Loucy (cell line): Measurements from ENCODE around the gene GPR82.

Experiments used
- CTCF ChIP-seq: fragments of 200-600 bp; sonication (generic); conservative IDR thresholded peaks from 2 replicates; pipeline ENCODE4 v1.5.1; 2014; ENCODE audit warnings: mild to moderate bottlenecking, antibody characterized with exemption, low read length
- EZH2phosphoT487 ChIP-seq: fragments of 200-600 bp; IDR thresholded peaks from 2 replicates; pipeline ENCODE4 v1.6.1; 2018; ENCODE audit warnings: antibody characterized with exemption, mild to moderate bottlenecking, moderate library complexity, borderline replicate concordance

GRCh38 chrX:41711021-41711667 is 12.8 kb upstream of the GPR82 start:
- TF ChIP-seq CTCF = no peak
- TF ChIP-seq EZH2phosphoT487 = no peak
